ENCODE measurements around the gene TEX22.

- no peak for TF ChIP-seq CTCF (IDR thresholded peaks at IDR 0.05)
- TF ChIP-seq EZH2 (IDR thresholded peaks at IDR 0.05), result no peak
Observed at GRCh38 chr14:105381446-105382342, 16.6 kb upstream of the TEX22 start.

Data from neural progenitor cell (in vitro differentiated cells).